Measurements from ENCODE around the gene INA. TPM values are rescaled to one million over a fixed set of nuclear protein-coding genes. Genes with fewer than 3 reads are reported as not detected.

Gene INA
- total RNA-seq = 1 to 10 TPM in 1 of 2 donors, under 1 TPM in 1; 0.44 to 1.4 TPM

DNA sequence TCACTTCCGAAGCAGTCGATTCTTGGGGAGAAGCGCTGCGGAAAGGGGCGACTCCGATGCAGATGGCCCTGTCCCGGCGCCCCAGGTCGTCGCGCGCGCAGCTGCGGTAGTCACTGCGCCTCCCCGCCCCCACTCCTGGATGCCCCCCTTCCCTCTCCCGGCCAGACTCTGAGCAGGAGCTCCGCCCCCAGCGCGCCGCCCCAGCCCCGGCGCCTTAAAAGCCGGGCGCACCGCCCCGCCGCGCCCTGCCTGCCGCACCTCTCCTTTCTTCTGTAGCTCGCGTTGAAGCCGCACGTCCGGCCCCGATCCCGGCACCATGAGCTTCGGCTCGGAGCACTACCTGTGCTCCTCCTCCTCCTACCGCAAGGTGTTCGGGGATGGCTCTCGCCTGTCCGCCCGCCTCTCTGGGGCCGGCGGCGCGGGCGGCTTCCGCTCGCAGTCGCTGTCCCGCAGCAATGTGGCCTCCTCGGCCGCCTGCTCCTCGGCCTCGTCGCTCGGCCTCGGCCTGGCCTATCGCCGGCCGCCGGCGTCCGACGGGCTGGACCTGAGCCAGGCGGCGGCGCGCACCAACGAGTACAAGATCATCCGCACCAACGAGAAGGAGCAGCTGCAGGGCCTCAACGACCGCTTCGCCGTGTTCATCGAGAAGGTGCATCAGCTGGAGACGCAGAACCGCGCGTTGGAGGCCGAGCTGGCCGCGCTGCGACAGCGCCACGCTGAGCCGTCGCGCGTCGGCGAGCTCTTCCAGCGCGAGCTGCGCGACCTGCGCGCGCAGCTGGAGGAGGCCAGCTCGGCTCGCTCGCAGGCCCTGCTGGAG, at the start of gene INA:
Gene INA (plus strand): TSS at position 243 of the 817 bp plus-strand sequence. CDS start 74 bp downstream, at position 317.
- peaks cover 49% of the 10 kb centered on the region for H3K27me3 ChIP-seq
- H3K27ac ChIP-seq = no peak within 1 kb of the TSS
- TF ChIP-seq, protein P1, sequence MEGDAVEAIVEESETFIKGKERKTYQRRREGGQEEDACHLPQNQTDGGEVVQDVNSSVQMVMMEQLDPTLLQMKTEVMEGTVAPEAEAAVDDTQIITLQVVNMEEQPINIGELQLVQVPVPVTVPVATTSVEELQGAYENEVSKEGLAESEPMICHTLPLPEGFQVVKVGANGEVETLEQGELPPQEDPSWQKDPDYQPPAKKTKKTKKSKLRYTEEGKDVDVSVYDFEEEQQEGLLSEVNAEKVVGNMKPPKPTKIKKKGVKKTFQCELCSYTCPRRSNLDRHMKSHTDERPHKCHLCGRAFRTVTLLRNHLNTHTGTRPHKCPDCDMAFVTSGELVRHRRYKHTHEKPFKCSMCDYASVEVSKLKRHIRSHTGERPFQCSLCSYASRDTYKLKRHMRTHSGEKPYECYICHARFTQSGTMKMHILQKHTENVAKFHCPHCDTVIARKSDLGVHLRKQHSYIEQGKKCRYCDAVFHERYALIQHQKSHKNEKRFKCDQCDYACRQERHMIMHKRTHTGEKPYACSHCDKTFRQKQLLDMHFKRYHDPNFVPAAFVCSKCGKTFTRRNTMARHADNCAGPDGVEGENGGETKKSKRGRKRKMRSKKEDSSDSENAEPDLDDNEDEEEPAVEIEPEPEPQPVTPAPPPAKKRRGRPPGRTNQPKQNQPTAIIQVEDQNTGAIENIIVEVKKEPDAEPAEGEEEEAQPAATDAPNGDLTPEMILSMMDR (IDR thresholded peaks at IDR 0.05) = no peak
- no peak within 1 kb of the TSS for H3K9ac ChIP-seq (ENCODE audit: low read depth in 2 of 2, low read length in 2 of 2)
- no peaks in the 10 kb centered on the region for H3K36me3 ChIP-seq
- intact Hi-C loops (cut with DNase I) = no loop called here
- H3K4me1 ChIP-seq = no peaks in the 10 kb centered on the region
- H3K9me3 ChIP-seq = no peaks in the 10 kb centered on the region
- no peak for DNase-seq
- H3K4me3 ChIP-seq = peak within 1 kb of the TSS; percentile 16

DNA sequence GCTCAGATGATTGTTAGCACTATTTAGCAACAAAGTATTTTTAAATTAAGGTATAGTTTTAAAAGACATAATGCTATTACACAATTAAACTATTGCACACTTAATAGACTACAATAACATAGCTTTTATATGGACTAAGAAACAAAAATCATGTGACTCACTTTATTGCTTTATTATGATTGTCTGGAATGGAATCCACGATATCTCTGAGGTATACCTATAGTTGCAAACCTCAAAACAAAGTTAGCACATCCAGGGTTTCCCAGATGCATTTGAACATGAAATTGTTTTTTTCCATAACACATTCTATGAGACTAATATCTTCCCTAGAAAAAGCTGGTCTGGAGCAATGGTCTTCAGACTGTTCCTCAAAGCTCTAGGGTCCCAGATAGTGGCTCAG, 49.5 kb upstream of the INA start:
- H3K4me3 ChIP-seq = no peak overlapping the region
- no peaks in the 10 kb centered on the region for H3K36me3 ChIP-seq
- H3K9ac ChIP-seq (ENCODE audit: low read depth in 2 of 2, low read length in 2 of 2) = no peak overlapping the region
- intact Hi-C loops (cut with DNase I) = no loop called here
- DNase-seq = no peak
- TF ChIP-seq, protein P1 (IDR thresholded peaks at IDR 0.05) = no peak
- peak overlapping the region; percentile 20 for H3K27ac ChIP-seq
- no peaks in the 10 kb centered on the region for H3K4me1 ChIP-seq
- H3K27me3 ChIP-seq = no peaks in the 10 kb centered on the region
- no peaks in the 10 kb centered on the region for H3K9me3 ChIP-seq

DNA sequence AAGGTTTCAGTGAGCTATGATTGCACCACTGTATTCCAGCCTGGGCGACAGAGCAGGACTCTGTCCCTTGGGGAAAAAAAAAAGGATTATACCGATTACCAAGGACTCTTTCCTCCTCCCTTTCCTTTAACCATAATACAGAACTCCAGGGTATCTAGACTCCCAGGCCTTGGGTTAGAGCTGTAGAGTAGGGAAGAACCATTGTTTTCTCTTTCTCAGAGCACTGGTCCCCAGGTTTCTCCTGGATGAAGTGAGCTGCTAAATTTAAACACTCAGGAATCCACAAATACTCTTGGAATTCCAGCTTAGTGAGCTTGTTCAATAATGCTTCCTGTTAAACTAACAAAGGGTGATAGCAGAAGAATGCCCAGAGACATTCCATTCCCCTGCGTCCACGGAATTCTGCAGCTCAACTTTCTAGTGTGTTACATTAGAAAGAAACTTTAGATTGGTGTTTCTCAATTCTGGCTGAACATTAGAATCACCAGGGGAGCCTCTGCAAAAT, 45.8 kb upstream of the INA start:
- TF ChIP-seq, protein P1 (IDR thresholded peaks at IDR 0.05) = no peak
- Histone ChIP-seq H3K9ac (ENCODE audit: low read depth in 2 of 2, low read length in 2 of 2) (no peak overlapping the region), H3K9me3 (no peaks in the 10 kb centered on the region), H3K4me3 (no peak overlapping the region), H3K27me3 (no peaks in the 10 kb centered on the region), H3K4me1 (no peaks in the 10 kb centered on the region), H3K36me3 (no peaks in the 10 kb centered on the region), H3K27ac (peak overlapping the region; percentile 34)
- intact Hi-C loops (cut with DNase I) = no loop called here
- no peak for DNase-seq

DNA sequence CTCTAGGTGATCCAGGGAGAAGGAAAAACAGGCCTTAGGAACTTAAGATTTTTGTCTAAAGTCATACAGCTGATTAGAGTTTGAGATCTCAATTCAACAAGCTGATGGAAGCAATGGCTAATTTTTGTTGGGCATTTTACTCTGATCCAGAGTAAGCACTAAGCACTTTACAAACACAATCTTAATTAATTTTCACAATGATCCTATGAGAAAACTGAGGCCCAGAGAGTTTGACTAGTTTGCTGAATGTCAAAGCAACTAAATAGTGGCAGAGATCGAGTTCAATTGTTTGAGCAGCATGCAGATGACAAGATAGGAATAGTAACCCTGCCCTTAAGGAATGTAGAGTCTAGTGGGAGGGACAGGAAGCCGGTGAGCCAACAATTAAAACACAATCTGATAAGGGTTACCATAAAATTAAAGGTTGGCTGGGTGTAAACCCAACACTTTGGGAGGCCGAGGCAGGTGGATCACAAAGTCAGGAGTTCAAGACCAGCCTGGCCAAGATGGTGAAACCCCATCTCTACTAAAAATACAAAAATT, 44.7 kb upstream of the INA start:
- Histone ChIP-seq H3K27ac (peak overlapping the region; percentile 29), H3K36me3 (no peaks in the 10 kb centered on the region), H3K9ac (ENCODE audit: low read depth in 2 of 2, low read length in 2 of 2) (no peak overlapping the region), H3K9me3 (no peaks in the 10 kb centered on the region), H3K27me3 (no peaks in the 10 kb centered on the region), H3K4me1 (no peaks in the 10 kb centered on the region), H3K4me3 (no peak overlapping the region)
- intact Hi-C loops (cut with DNase I) = no loop called here
- TF ChIP-seq, protein P1 (IDR thresholded peaks at IDR 0.05) = no peak
- no peak for DNase-seq

DNA sequence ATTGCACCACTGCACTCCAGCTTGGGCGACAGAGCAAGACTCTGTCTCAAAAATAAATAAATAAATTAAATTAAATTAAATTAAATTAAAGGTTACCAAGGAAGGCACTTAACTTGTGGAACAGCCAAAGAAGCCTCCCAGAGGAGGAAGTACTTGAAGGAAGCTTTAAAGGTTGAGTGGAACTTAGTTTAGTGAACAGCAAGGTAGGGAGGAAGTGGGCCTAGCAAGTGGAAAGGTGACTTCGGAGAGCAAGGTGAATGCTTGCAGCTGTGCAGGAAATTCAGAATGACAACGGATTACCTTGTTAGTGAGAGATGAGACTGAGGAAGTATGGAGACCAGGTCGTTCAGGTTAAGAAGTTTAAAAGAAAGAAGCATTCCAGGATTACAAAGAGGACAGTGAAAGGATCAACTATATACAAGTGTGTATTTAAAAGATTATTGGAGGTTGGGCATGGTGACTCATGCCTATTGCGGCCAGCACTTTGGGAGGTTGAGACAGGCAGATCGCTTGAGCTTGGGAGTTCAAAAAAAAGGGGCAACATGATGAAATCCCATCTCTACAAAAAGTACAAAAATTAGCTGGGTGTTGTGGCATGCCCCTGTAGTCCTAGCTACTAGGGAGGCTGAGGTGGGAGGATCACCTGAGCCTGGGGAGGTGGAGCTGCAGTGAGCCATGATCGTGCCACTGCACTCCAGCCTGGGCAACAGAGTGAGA, 44.0 kb upstream of the INA start:
- Histone ChIP-seq H3K27me3 (no peaks in the 10 kb centered on the region), H3K36me3 (no peaks in the 10 kb centered on the region), H3K4me3 (no peak overlapping the region), H3K9ac (ENCODE audit: low read depth in 2 of 2, low read length in 2 of 2) (no peak overlapping the region), H3K4me1 (no peaks in the 10 kb centered on the region), H3K27ac (peak overlapping the region; percentile 29), H3K9me3 (no peaks in the 10 kb centered on the region)
- intact Hi-C loops (cut with DNase I) = no loop called here
- TF ChIP-seq, protein P1 (IDR thresholded peaks at IDR 0.05) = no peak
- no peak for DNase-seq

All from colonic mucosa (tissue), 4 donors.